NCI-H1048 (cell line): ENCODE measurements around the gene NXPE4.
"Not testable (repeated sequence)": the region's sequence is repeated elsewhere in the genome, so short reads cannot be mapped to it uniquely, and the experiment has no call there.

ENCODE experiments used
- DNase-seq: peaks from one replicate; lab custom pipeline; 2025; lab: John Stamatoyannopoulos, UW

Gene NXPE4

GRCh38 chr11:114595571-114595970, at the start of gene NXPE4:
Gene NXPE4, minus strand, starts transcription at chr11:114595786. Its CDS starts 1,027 bp downstream, at chr11:114594759.
- DNase-seq: no peak

- not testable (repeated sequence) for DNase-seq
These were observed 43.9 kb upstream of the NXPE4 start for GRCh38 chr11:114639440-114639839.

- DNase-seq: not testable (repeated sequence)
These were observed 35.9 kb upstream of the NXPE4 start for GRCh38 chr11:114631445-114631965.

- DNase-seq: no peak
These were observed 29.7 kb upstream of the NXPE4 start for GRCh38 chr11:114625294-114625693.

- DNase-seq: no peak
These were observed 29.0 kb upstream of the NXPE4 start for GRCh38 chr11:114624455-114625207.

- no peak for DNase-seq
These were observed 28.1 kb upstream of the NXPE4 start for GRCh38 chr11:114623720-114624119.

- no peak for DNase-seq
These were observed 27.3 kb upstream of the NXPE4 start for GRCh38 chr11:114622858-114623257.

- DNase-seq: no peak
These were observed 26.6 kb upstream of the NXPE4 start for GRCh38 chr11:114621950-114622809.

GRCh38 chr11:114621072-114621471, 25.5 kb upstream of the NXPE4 start:
- no peak for DNase-seq

- DNase-seq: no peak
These were observed 24.1 kb upstream of the NXPE4 start for GRCh38 chr11:114619659-114620173.

- DNase-seq: no peak
These were observed 22.6 kb upstream of the NXPE4 start for GRCh38 chr11:114618139-114618538.

- no peak for DNase-seq
These were observed 21.9 kb upstream of the NXPE4 start for GRCh38 chr11:114617157-114618124.

- DNase-seq: no peak
These were observed 20.9 kb upstream of the NXPE4 start for GRCh38 chr11:114616516-114616915.

GRCh38 chr11:114615448-114616361, 20.1 kb upstream of the NXPE4 start:
- DNase-seq: no peak

GRCh38 chr11:114614127-114614720, 18.6 kb upstream of the NXPE4 start:
- DNase-seq: no peak

GRCh38 chr11:114613094-114613493, 17.5 kb upstream of the NXPE4 start:
- not testable (repeated sequence) for DNase-seq

- no peak for DNase-seq
These were observed 17.1 kb upstream of the NXPE4 start for GRCh38 chr11:114612686-114613085.

GRCh38 chr11:114612199-114612598, 16.6 kb upstream of the NXPE4 start:
- not testable (repeated sequence) for DNase-seq

- no peak for DNase-seq
These were observed 15.7 kb upstream of the NXPE4 start for GRCh38 chr11:114610984-114611944.
